T-helper 22 cell (primary cell): ENCODE data around the gene GDPD4.

Experiments
- DNase-seq: peaks from one replicate; pipeline ENCODE4 v3.0.0-alpha.2; 2020; ENCODE audit warnings: low read depth

The GDPD4 gene

GRCh38 chr11:77205467-77206263 is 95.8 kb downstream of the GDPD4 start:
- DNase-seq, result no peak

- DNase-seq, result no peak
These were observed 96.6 kb downstream of the GDPD4 start for GRCh38 chr11:77204754-77205466.

- no peak for DNase-seq
These were observed 97.4 kb downstream of the GDPD4 start for GRCh38 chr11:77203901-77204753.

GRCh38 chr11:77202941-77203900 is 98.3 kb downstream of the GDPD4 start:
- no peak for DNase-seq

- no peak for DNase-seq
These were observed 99.3 kb downstream of the GDPD4 start for GRCh38 chr11:77201991-77202841.

GRCh38 chr11:77201370-77201769 is 100.1 kb downstream of the GDPD4 start:
- no peak for DNase-seq

- no peak for DNase-seq
These were observed 100.9 kb downstream of the GDPD4 start for GRCh38 chr11:77200351-77201268.

- no peak for DNase-seq
These were observed 102.2 kb downstream of the GDPD4 start for GRCh38 chr11:77199137-77199745.

- DNase-seq, result no peak
These were observed 103.0 kb downstream of the GDPD4 start for GRCh38 chr11:77198440-77198849.

- DNase-seq, result no peak
These were observed 103.7 kb downstream of the GDPD4 start for GRCh38 chr11:77197626-77198320.

- DNase-seq, result no peak
These were observed 104.5 kb downstream of the GDPD4 start for GRCh38 chr11:77196961-77197360.

- no peak for DNase-seq
These were observed 106.3 kb downstream of the GDPD4 start for GRCh38 chr11:77195071-77195755.

- no peak for DNase-seq
These were observed 107.3 kb downstream of the GDPD4 start for GRCh38 chr11:77193911-77194830.

- DNase-seq, result no peak
These were observed 108.3 kb downstream of the GDPD4 start for GRCh38 chr11:77193167-77193566.

- DNase-seq, result no peak
These were observed 109.5 kb downstream of the GDPD4 start for GRCh38 chr11:77191823-77192495.

- no peak for DNase-seq
These were observed 110.1 kb downstream of the GDPD4 start for GRCh38 chr11:77191429-77191822.
